Neural progenitor cell (in vitro differentiated cells): Measurements from ENCODE around the gene SIN3B.

Source experiments
- CTCF ChIP-seq: fragments of 200-600 bp; sonication (generic); IDR thresholded peaks from 2 replicates; pipeline ENCODE4 v1.5.1; 2017; ENCODE audit warnings: antibody characterized with exemption, mild to moderate bottlenecking
- EZH2 ChIP-seq: fragments of 200-600 bp; sonication (generic); IDR thresholded peaks from 2 replicates; pipeline ENCODE4 v1.6.1; 2017; ENCODE audit warnings: antibody characterized with exemption, mild to moderate bottlenecking, moderate library complexity
- EZH2phosphoT487 ChIP-seq: fragments of 200-600 bp; sonication (generic); IDR thresholded peaks from 2 replicates; pipeline ENCODE4 v1.6.1; 2017; ENCODE audit warnings: antibody characterized with exemption

GRCh38 chr19:16927883-16928282, 98.7 kb downstream of the SIN3B start:
- TF ChIP-seq CTCF: no peak
- no peak for TF ChIP-seq EZH2
- TF ChIP-seq EZH2phosphoT487: no peak
